ENCODE data around the gene REEP5. TPM values are rescaled to one million over a fixed set of nuclear protein-coding genes. Genes with fewer than 3 reads are reported as not detected.
A peak's percentile ranks its signal among the peaks of the same experiment; 100 is the strongest.

Gene REEP5
- total and polyA plus RNA-seq, 2 of the 13 experiments (the other 11 are each of a cell fraction or from before 2014, with no cell fraction given) = 49.4 to 239 TPM

- no peak for TF ChIP-seq ZNF775 (CRISPR knock-in tag; IDR thresholded peaks at IDR 0.05; ENCODE audit: borderline replicate concordance)
- TF ChIP-seq PAWR (CRISPR knock-in tag; IDR thresholded peaks at IDR 0.05; ENCODE audit: borderline replicate concordance) = no peak
- TF ChIP-seq SP5 (CRISPR knock-in tag; IDR thresholded peaks at IDR 0.05; ENCODE audit: borderline replicate concordance, low read depth) = 0 out of 2 replicates have a peak, but pooled peaks have one; percentile 25
- peak; percentile 87 for TF ChIP-seq XRCC5 (optimal IDR thresholded peaks at IDR 0.05; ENCODE audit: low read length)
- TF ChIP-seq RFXANK (CRISPR knock-in tag; IDR thresholded peaks at IDR 0.05) = no peak
- peak; percentile 36; the same call in 1 of the 2 replicates for TF ChIP-seq ZNF550 (CRISPR knock-in tag; IDR thresholded peaks at IDR 0.05; ENCODE audit: borderline replicate concordance)
- TF ChIP-seq NKX3-1 (CRISPR knock-in tag; IDR thresholded peaks at IDR 0.05) = peak; percentile 78; the same call in 1 of the 2 replicates
- no peak for TF ChIP-seq ZNF839 (CRISPR knock-in tag; IDR thresholded peaks at IDR 0.05; ENCODE audit: borderline replicate concordance)
- TF ChIP-seq ZBTB33 (CRISPR knock-in tag; IDR thresholded peaks at IDR 0.05) = no peak
- peak; percentile 99 for TF ChIP-seq HINFP (CRISPR knock-in tag; IDR thresholded peaks at IDR 0.05; ENCODE audit: low read depth)
- TF ChIP-seq TAF1 (CRISPR knock-in tag; IDR thresholded peaks at IDR 0.05) = peak; percentile 94
Observed at GRCh38 chr5:112921833-112922817, at the start of gene REEP5 (continued).
